HG03571 (cell line): ENCODE measurements around the gene NRXN2.
A peak's percentile ranks its signal among the peaks of the same experiment; 100 is the strongest.

ENCODE experiments used
- ATAC-seq: cut with Tn5 transposase; IDR thresholded peaks from one replicate; pipeline ENCODE4 v1.9.1; 2021; ENCODE audit not compliant: unreplicated experiment

The NRXN2 gene

DNA sequence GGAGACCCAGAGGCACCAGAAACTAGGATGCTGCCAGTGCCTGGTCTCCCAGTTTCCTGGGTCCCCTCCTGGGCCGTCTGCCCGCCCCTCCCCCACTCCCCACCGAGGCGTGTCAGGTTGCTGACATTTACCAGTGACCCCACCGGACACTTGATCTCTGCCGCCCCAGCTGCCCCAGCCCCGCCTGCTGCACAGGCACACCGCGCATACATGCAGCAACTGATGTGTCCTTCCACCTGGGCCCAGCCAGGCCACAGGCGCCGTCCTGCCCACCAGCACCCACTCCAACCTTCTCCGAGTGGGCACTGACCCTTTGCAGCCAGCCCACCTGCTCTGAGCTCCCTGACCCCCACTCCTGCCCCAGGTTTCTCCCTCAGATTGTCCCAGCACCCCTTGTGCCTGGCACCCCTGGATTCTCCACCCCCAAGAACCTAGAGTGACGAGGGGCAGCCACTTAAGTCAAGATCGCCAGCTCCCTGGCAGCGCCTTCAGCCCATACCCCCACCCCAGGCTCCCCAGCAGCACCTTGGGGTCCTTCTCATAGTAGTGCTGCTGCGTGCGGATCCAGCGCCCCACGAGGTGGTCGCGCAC lies 36.2 kb upstream of the NRXN2 start:
- ATAC-seq, result no peak

DNA sequence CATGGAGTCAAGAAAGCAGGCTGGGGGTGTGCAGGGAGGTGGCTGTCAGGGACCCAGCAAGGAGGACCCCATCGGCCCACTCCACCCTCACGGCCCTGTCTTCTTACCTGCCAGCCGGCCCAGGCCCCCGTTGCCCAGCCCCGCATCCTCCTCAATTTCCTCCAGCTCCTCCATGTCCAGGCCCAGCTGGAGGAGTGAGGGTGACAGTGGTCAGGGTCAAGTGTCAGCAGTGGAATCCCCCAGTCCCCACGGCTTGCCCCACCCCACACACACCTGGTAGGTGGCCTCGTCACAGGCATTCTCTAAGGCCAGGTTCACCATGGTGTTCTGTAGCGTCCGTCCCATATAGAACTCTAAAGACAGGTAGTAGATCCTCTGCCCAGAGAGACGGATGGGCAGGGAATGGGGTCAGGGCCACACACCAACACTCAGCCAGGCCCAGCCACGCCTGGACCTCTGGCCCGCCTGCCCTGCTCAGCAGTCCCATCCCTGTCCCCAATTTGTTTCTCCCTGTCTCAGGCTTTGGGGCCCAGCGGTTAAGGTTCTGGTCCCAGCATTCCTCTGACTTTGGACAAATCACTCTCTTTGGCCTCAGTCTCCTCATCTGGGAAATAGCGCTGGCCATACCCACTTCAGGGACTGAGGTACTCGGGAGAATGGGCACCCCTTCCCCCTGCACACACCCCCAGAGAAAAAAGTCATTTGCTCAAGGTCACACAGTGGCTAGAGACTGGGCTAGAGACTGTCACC lies 35.5 kb upstream of the NRXN2 start:
- no peak for ATAC-seq

DNA sequence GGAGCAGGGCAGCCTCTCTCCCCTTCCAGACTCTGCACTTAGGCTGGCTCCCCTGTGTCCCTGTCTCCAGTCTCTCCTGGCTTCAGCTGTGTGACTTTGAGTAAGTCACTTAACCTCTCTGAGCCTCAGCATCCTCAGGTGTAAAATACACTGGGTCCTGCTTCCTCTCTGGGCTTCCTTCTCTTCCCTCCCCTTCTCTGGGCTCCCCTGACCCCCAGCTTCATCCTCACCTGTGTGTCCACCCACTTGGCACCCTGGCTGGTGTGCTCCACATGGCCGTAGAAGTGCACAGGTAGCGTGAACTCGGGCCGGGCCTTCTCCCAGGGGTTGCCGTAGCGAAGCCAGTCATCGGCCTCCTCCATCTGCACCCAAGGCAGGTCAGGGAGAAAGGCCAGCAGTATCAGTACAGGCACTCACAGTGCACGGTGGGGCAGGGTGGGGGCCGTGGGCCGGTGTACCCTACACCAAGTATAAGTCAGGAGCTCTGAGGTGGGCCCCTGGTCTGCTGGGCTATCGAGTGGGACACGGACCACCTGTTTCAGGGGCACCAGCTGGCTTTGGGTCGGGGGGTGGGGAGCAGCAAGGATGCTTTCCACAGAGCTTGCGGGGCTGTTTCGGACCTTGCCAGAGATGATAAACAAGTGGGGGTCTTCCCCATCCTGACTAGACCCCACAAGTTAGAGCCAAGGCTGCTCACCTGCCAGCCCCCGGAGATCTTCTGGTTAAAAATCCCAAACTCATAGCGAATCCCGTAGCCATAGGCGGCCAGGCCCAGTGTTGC lies 34.7 kb upstream of the NRXN2 start:
- no peak for ATAC-seq

DNA sequence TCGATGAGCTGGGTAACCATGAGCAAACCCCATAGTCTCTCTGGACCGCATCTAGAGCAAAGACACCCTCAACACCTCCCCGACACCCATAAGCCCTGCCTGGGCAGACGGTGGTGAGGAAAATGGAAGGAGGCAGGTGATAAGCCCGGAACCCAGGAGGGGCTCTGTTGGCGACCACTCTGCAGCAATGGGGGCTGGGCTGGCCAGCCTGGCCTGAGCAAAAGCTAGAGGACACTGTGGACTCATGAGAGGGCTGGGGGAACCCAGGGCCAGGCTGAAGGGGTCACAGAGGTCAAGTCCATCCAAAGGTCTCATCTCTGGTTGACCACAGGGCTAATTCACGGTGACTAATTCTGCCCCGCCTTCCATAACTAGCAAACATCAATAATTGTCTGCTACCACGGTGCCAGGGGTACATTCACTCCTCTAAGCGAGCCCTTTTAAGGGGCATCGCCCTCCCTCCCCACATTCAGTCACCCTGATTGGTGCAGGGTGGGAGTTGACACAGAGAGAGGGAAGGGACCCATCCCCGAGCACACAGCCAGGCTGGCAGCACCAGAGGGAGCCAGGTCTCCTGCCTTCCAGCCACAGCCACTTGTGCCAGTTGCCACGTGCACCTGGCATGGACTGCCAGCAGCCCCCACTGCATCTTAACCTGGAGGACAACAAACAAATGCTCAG lies 32.8 kb upstream of the NRXN2 start:
- no peak for ATAC-seq

DNA sequence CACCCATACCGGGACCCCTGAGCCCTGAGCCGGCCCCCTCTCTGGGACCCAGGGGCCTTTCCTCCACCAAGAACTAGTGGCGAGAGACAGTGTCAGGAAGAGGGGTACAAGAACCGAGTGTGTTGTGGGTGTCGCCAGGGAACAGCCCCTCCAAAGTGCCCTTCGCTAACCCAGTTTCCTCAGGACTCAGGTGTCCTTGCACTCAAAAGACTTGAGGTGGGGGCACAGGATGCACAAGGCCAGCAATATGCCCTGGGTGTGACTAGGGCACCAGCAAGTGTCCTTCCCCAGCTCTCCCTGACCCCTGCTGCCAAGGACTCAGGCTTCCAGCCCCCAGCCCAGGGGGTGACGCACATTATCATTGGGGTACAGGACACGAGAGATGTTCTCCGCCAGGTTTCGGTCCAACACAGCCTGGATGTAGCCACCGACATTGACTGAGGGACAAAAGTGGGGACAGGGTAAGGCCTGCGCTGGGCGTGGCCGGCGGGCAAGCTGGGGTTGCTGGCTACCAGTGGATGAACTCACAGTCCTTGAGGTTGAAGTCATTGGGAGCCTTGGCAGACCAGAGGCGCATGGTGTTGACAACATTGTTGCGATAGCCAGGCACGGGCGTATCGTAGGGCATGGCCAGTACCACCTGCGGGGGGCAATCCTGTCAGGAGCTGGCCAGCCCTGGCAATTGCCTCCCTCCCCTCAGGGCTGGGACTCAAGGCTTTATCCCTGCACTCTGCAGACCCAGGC lies 32.1 kb upstream of the NRXN2 start:
- no peak for ATAC-seq

DNA sequence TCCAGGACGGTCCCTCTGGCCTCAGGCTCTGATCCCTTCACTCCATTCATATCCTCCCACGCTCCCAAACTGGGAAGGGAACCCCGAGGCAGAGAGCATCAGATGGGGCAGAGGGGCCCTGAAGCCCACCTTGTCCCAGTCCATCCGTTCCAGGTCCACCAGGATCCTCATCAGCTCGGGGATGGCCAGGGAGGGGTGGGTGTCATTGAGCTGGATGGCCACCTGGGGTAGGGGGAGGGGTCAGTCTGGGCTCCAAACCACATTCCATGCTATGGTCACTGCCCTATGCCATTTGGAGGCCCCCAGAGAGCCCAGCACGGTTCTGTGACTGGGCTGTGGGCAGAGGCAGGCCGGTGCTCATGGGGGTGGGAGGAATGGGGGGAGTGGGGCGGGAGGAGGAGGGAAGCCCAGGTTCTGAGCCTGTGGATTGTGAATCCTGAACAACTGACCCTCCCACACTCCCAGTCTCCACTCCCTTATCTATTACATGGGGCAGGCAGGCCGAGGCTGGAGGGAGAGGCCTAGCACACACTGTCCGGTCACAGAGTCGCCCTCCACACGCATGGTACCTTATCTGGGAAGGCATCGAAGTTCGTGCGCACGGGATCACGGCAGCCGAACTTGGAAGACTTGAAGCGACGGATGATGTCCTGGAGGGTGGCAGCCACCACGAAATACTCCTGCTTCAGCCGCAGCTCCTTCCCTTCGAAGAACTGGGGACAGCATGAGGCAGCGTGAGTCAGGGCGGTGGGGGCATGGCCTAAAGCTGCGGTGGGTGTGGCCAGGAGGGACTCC lies 31.3 kb upstream of the NRXN2 start:
- no peak for ATAC-seq

DNA sequence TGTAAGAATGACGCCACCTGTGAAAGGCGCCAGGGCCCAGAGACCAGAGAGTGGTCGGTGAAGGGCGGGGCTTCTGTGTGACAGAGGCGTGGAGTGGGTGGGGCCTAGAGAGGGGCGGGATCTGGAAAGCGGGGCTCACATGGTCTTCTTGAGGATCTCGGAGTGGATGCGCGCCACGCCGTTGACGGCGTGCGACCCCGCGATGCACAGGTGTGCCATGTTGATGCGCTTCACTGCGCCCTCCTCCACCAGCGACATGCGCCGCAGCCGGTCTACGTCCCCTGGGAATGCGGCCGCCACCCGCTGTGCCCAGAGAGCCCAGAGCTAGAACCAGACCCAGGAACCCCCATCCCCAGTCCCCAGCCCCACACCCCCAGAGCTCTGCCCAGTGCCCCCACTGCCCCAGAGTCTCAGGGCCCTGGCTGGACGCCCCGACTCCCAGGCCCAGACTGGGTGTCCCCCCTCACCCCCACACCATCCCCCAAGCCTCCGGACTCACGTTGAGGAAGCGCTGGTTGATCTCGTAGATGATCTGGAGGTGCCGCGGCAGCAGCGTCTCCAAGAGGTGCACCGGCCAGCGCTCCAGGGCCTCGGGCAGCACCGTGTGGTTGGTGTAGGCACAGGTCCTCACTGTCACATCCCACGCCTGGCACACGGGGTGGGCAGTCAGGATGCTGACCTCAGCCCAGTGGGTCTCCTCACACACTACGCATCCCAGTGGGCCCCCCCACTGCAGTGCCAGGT lies 30.6 kb upstream of the NRXN2 start:
- ATAC-seq, result no peak

DNA sequence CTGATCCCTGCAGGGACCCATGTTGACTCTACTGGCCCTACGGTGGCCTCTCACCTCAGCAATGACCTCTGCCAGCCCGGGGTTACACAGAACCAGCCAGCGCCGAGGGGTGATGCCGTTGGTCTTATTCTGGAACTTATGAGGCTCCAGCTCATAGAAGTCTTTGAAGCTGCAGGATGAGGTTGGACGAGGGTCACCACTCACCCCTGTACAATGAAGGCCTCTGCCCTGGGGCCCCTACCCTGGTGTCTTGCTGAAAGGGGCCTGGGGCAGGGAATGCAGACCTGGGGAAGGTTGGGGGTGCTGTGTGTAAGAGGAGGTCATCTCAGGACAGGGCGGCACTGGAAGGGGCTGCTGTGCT lies 30.0 kb upstream of the NRXN2 start:
- ATAC-seq, result no peak

DNA sequence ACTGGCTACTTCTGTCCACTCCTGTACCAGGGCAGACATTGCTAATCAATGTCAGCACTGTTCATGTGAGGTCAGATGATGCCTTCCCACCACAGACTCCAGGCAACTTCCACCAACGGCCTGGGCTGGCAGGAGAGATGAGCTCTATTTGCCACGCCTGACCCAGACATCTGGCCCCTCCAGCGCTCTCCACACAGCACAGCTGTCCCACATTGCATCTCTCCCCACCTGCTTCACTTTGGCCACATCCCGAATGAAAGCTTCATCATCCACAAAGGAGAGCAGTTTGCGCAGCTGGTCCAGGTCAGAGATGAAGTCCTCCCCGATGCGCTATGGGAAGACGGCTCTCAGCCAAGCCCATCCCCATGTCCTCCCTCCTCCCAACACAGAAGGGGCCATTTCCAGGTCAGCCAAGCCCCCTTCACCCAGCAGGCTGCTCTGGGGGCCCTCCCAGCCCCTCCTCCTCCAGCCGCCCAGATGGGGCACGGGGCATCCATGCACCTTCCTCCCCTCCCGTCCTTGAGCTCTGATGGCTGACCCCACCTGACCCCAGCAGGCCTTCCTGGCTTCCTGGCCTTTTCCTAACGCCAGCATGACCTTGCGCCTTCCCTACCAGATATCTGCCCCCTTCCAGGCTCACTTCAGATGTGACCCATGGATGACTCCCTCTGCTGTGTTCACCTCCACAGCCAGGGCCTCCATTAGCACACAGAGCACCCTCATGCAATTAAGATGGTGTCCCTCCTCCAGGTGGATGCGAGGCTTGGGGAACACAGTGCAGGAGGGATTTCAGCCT lies 29.4 kb upstream of the NRXN2 start:
- ATAC-seq, result no peak

DNA sequence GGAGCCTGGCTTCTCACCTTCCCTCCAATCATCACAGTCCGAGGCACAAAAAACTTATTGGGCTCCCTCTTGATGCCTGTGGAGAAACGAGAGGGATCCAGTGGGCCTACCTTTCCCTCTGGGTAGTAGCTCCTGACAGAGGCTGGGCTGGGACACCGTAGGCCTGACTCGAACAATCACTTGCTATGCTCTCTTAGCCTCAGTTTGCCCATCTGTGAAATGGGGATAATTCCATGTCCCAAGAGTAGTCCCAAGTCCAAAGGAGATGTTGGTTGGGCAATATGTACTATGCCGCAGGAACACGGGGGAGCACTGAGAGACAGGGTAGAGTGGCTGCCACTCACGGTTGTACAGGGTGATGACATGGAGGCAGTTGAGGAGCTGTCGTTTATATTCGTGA lies 28.6 kb upstream of the NRXN2 start:
- ATAC-seq, result no peak

DNA sequence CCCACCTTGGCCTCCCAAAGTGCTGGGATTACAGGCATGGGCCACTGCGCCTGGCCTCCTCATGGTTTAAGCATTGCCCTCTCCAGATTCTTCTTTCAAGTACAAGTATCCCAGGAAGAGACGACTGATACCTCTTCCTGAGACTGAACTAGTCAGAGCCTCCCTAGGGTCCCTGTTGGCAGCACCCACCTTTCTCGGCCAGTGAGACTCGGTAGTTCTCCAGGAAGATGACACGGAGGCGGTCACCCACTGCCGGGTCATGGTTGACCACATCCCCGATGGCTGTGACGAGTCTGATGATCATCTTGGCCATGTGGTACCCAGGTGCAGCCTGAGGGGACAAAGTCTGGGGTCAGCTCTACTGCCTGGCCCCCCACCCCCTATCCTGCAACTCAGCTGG lies 28.1 kb upstream of the NRXN2 start:
- no peak for ATAC-seq

DNA sequence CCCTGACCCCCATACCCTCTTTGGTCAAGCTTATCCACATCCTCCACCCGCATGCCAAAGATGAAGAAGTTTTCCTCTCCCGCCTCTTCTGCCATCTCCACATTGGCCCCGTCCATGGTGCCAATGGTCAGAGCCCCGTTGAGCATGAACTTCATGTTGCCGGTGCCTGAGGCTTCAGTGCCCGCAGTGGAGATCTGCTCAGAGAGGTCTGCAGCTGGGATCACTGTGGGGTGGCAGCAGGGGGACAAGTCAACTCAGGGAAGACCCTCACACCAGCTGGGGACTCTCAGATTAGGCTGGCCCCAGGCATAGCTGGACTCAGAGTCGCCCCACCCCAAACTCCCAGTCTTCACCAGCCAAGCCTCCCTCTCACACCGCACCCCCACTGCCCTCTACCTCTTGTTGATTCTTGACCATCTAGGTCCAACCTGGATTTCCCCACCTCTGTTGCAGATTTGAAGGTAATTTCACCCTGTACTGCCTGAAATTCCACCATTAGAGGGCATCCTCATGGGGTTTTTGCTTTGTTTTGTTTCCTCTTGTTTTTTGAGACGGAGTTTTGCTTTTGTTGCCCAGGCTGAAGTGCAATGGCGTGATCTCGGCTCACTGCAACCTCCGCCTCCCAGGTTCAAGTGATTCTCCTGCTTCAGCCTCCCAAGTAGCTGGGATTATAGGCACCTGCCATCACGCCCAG lies 27.5 kb upstream of the NRXN2 start:
- ATAC-seq, result no peak

DNA sequence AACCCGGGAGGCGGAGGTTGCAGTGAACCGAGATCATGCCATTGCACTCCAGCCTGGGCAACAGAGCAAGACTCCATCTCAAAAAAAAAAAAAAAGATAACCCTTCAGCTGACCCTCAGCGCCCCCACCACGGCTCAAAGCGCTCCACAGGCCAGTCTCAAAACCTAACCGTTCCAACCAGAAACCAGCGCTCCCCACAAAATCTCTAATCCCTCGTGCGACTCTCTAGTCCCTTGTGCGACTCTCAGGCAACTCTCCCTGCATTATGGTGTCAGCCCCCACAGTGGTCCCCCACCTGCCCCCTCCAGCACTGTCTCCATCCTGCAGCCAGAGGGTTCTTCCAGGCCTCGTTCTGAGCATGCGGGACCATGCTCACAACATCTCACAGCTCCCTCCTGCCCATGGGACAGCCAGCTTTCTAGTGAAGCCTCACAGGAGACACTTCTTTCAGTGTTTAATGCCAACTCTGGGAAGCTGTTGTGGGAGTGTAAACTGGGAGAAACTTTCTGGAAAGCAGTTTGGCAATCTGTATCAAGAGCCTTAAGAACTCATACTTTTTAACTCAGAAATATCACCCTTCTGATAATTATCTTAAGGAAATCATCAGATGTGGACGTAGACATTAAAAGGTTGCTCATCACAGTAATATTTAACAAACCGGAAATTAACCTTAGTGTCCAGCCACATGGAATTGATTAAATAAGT lies 25.1 kb upstream of the NRXN2 start:
- ATAC-seq, result no peak

DNA sequence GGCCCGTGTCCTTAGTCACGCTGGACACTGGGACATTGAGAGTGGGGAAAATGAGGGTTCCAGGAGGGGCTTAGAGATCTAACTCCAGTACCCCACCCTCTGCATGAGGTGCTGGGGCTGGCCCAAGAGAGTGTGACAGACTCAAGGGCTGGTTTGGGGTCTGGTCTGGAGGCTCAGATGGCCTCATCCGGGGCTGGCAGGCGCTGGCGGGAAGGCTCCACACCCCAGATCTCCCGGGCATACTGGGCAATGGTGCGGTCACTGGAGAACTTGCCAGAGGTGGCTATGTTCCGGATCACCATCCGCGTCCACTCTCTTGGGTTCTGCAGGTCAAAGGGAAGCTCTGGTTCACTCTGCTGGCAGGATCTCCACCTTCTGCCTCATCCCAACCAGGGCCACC lies 23.5 kb upstream of the NRXN2 start:
- ATAC-seq, result no peak

DNA sequence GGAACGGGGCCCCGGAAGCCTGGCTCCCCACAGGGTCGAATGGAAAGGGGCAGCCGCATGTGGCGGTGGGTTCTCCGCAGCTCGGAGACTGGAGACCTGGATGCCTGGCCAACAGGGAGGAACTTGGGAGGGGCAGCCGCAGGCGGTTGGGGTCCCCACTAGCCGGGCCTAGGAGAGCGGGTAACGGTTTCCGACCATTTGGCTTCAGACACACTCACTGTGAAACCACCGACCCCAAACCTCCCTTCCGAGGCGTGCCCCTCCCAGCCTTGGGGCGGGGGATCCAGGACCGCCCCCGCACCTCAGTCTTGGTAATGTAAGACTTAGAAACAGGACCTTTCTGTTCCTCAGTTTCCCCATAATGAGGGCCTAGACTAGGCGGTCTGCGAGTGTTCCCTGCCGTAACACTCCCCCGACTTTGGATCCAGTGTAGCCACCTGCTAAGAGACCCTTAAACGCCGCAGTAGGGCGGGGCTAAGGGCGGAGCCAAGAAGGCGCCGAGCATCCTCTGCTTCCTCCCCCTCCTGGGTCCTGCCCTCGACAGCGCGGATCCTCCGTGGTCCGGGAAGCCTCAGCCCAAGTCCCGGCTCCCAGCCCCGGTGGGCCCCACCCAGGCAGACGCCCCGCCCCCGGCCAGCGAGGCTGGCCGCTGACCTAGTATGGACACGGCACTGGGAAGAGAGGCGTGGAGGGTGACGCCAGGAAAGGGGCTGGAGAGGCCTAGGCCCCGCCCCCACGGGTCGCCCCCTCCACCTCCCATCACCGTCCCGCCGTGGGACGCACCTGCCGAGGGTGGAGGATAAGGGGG lies 22.7 kb upstream of the NRXN2 start:
- peak; percentile 30 for ATAC-seq

DNA sequence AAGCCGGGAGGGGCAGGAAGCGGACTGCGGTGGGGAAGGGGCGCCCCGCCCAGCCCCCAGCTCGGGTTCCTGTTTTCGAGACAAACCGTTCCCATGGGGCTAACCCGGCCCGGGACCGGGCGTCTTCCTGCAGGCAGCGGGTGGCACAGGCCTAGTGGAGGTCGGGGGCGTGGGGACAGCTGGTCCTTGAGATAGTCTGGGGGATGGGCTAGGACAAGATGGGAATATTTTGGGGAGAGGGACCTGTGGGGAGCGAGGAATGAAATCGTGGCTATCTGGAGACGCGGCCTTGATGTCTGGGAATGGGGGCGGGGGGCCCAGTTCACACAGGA lies 22.2 kb upstream of the NRXN2 start:
- ATAC-seq, result no peak
